ENCODE data around the gene GPR176. TPM values are rescaled to one million over a fixed set of nuclear protein-coding genes. Genes with fewer than 3 reads are reported as not detected.

GPR176 gene, protein sequence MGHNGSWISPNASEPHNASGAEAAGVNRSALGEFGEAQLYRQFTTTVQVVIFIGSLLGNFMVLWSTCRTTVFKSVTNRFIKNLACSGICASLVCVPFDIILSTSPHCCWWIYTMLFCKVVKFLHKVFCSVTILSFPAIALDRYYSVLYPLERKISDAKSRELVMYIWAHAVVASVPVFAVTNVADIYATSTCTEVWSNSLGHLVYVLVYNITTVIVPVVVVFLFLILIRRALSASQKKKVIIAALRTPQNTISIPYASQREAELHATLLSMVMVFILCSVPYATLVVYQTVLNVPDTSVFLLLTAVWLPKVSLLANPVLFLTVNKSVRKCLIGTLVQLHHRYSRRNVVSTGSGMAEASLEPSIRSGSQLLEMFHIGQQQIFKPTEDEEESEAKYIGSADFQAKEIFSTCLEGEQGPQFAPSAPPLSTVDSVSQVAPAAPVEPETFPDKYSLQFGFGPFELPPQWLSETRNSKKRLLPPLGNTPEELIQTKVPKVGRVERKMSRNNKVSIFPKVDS
- 14.4 TPM for total RNA-seq

DNA sequence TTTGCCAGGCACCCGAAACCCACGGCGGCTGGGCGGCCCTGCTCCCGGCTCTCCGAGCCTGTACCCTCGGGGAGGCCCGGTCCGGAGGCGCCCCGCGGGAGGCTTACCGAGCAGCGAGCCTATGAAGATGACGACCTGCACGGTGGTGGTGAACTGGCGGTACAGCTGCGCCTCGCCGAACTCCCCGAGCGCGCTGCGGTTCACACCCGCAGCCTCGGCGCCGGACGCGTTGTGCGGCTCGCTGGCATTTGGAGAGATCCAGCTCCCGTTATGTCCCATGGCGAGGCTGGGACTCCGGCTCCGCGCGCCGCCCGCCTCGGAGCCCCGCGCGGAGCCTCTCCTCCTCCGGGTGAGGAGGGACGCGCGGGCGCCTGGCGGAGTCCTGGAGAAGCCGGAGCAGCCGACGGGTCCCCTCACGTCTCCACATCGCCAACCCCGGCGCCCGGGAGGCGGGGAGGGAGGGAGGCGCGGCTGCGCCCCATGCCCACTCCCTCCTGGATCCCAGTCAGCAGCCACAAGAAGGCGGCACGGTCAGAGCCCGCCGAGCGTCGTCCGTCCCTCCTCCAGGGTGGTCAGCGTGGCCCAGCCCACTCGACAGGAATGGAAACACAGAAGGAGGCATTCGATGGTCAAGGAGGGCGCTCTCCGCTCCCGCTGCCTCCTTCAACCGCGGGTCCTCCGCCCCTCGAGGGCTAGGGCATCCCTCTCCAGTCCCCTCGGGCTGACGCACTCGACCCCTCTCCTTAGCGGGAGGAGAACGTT, at the start of gene GPR176:
Gene GPR176, minus strand, starts transcription at position 519 of the 762 bp plus-strand sequence. Its CDS starts 240 bp downstream, at position 279.

DNA sequence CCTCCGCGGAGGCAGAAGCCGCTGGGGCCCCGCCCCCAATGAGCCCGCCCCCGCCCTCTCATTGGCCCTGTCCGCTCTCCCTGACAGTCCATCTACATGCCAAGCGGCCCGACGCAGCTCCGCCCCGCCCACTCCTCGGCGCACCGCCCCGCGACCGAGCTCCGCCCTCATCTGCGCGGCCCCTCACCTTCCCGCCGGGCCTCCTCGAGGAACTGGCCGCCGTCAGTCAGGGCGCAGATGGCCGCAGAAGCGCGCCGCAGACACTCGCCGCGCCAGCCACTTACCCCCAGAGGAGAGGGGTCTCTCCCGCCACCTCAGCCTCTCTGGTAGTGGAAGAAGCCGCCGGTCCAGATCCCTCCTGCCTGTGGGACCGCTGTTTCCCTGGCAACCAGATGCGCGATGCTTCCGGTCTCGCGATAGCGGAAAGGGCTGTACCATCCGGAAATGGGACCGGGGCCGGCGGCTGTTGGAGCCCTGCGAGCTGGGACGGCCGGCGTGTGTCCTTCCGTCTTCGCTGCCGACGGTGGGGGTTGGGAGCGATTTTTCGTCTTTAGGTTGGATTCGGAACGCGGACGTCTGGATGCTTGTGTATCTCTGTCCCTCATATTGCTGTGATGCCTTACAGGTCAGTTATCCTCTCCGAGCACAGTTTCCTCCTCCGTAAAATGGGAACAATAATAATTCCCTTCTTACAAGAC, 137.5 kb downstream of the GPR176 start, which contains the start of gene FSIP1:
Gene FSIP1, minus strand, starts transcription at position 401 of the 698 bp plus-strand sequence. CDS start 6,317 bp downstream, outside the sequence.

Small RNA genes lying within 50 kb of the gene (small RNA-seq; reads per million reads assigned to genes)
- gene RF00019 (ENCODE audit: low replicate concordance) = not detected

Other genes starting within 250 kb of the GPR176 start
- gene FSIP1, start 137.4 kb downstream of the GPR176 start, total RNA-seq = 1.2 TPM
- 43.4 TPM for gene EIF2AK4, start 13.8 kb upstream of the GPR176 start, total RNA-seq
- gene SRP14, start 118.9 kb upstream of the GPR176 start, total RNA-seq = 128 TPM
- gene BMF, start 188.6 kb upstream of the GPR176 start, total RNA-seq = 38.5 TPM
- 16.1 TPM for gene BUB1B, start 240.8 kb upstream of the GPR176 start, total RNA-seq

Data from metanephros (tissue), 2 donors.